HG02759 (cell line): ENCODE data around the gene GNAT2.

ENCODE experiments used
- ATAC-seq: cut with Tn5 transposase; IDR thresholded peaks from one replicate; pipeline ENCODE4 v1.9.1; 2021; ENCODE audit warnings: mild to moderate bottlenecking, moderate library complexity; ENCODE audit not compliant: unreplicated experiment

Gene GNAT2

DNA sequence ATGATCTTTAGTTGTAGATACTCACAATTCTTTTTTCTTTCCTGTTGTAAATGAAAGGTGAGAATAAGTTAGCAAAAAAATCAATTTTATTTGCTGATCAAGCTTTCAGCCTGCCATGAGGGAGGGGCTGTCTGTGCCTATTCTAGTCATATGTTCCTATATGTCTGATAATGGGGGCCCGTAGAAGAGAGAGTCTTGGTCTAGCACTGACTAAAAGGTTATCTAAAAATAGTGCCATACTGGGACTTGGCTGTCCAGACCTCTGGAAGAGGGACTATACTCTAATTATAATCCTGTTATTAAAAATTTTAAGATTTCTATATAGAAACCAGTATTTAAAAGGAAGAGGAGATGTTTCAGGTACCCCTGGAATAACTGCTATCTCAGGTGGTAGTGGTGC, 52.4 kb downstream of the GNAT2 start:
- ATAC-seq, result no peak

DNA sequence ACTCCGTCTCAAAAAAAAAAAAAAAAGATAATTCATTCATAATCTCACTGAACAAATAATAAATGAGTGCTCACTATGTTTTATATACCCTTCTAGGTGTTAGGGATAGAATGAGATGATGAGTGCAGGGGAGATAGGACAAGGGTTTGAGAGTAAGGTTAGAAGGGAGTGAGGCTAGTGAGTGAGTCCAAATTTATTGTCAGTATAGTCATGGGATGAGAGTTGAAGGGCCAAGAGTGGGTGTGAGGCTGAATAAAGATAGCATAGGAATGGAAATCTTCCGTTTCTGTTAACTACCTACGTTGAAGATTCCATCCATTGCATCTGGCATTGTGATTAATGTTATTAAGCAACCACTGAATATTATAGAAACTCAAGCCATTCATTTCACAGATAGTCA, 54.2 kb downstream of the GNAT2 start:
- ATAC-seq, result no peak

DNA sequence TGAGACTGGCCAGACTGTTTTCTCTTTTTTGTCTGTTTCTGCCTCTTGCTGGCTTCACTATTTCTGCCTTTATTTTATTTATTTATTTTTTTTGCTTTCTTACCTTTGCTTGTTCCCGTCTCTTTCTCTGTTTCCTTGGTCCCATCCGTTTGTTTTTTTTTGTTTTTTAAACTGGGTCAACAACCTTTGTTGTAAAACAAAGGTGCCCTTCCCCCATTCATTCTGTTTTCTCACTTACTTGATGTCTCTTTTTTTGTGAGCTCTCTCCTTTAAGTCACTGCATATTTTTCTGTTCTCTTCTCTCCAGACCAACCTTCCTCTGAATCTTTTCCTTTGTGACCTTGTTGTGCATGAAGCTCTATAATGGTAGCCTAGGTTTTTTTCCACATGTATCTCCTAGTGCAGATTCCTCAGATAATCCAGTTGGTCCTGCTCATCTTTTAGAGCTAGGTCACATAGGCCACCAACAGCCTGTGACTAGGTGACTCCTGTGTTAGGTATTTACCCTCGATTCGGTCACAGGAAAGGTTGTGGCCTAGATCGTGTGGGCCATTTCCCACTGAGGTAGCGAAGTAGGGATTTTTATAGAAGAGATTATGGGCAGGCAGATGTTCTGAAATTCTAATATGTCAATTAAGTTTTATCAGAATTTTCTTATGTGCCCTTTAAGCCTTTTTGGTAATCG, 55.1 kb downstream of the GNAT2 start:
- ATAC-seq, result no peak

DNA sequence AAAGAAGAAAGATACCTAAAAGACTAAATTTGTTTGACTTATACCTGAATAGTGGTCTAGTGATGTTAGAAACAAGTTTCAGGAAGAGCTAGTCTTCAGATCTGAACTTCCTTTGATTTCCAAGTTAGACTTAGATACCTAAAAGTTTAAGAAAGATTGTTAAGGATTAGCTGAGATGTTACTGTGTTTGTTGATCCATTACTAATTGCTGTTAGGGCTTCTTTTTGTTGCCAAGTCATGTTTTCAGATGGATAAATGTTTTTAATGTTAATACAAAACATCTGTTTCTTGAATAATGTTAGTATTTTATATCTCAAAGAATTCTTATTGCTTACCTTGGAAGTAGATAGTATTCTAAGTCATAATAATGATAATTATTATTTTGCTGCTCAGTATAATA, 59.4 kb downstream of the GNAT2 start:
- ATAC-seq, result no peak

DNA sequence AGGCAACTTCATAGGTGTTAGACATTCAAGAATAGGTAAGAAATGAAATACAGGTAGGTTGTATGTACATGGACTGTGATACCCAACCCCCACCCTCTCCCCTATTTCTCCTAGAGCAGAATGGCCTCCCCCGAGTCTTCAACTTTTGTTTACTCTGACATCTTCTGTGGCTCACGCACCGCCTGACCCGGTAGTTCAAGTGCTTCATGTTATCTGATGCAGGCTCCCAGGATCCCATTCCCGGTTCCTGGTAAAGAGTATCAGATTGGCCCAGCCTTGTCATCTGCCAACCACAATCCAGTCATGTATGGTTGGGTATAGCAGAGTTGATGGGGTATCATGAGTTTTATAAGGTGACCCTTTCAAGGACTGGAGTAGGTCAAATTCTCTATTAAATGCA, 61.9 kb downstream of the GNAT2 start:
- ATAC-seq, result no peak

DNA sequence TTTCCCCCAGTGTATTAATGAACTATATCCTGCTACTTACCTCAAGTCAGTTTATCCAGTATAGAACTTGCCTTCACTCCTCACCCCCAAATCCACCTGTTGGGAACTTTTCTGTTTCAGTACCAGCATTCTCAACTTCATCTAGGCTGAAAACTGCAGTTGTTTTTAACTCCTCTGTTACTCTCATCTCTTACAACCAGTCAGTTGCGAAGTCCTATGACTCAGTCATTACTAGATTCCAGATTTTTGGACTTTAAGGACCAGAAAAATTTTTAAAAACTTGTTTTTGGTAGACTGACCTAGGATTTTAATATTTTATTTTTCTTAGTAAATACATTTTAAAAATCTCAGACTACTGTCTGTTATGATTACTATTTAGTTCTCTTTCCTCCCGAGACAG, 62.9 kb downstream of the GNAT2 start:
- ATAC-seq, result no peak
